Measurements from ENCODE around the gene NAXD.
A peak's percentile ranks its signal among the peaks of the same experiment; 100 is the strongest.
"Not testable (repeated sequence)": the region's sequence is repeated elsewhere in the genome, so short reads cannot be mapped to it uniquely, and the experiment has no call there.

Gene NAXD

DNA sequence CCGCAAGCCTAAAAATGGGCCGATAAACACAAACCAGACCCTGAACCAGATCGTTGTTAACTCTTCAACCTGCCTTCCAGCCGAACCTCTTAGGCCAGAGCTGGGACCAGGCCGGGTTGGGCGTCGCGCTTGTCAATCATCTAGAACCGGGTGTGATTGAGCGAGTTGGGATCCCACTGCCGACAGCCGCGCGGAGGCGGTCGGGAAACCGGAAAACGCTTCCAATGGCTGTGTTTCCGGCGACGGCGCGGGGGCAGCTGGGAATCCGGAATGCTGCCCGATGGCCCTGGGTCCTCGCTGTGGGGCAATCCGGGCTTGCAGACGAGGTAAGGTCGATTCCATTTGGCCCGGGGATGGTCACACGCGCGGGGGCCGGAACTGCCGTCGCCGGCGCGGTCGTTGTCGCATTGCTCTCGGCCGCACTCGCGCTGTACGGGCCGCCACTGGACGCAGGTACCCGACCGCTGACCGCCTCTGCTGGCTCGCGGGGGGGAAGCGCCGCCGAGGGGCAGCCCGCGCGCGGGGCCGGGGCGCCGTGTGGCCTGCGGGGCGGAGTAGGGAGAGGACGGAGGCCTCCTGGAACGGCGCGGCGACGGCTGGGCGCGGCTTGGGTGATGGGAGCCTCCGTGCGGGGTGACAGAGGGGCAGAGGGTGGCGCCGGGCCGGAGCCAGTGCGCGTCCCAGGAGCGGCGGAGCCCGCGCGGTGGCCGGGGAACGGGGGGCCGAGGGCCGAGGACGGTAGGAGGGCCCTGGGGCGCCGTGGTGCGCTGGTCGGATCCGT lies at the start of gene NAXD:
NAXD (plus strand) TSS at position 224 of the 781 bp plus-strand sequence; CDS start at position 281, 57 bp downstream.
- peak; percentile 56 for DNase-seq

DNA sequence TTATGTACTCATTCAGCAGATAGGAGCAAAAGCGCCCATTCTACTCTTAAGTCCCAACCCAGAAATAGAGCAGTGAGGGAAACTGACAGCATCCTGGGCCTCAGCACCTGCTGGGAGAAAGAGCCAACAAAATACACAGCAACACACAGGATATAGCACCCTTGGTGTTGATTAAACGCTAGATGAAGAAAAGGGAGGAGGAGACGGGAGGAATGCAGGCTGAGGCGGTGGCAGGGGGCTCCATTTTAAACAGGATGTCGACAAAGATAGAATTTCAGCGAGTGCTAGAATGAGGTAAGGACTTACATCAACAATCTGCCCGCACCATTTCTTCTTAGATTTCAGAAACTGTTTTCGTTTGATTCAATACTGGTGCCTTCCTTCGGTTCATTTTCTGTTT lies 49.2 kb upstream of the NAXD start:
- no peak for DNase-seq

DNA sequence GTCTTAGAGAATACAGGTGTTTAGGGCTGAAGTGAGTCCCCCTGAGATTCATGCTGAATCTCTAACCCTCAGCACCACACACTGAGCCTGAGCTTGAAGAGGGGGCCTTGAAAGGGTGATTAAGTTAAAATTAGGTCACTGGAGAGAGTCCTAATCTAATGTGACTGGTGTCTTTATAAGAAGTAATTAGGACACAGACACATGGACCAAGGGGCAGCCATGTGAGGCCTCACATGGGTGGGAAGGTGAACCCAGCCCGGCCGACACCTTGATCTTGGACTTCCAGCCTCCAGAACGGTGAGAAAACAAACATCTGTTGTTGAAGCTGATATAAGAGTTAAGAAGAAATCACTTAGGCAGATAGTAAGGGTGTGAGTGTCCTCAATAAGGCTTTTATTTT lies 46.7 kb upstream of the NAXD start:
- no peak for DNase-seq

GRCh38 chr13:110569962-110570361 lies 45.4 kb upstream of the NAXD start:
- not testable (repeated sequence) for DNase-seq

- DNase-seq: no peak
Observed at GRCh38 chr13:110570886-110571285, 44.5 kb upstream of the NAXD start.

- no peak for DNase-seq
Observed at GRCh38 chr13:110571896-110572777, 43.2 kb upstream of the NAXD start.

GRCh38 chr13:110572778-110573118 lies 42.6 kb upstream of the NAXD start:
- no peak for DNase-seq

- DNase-seq: no peak
Observed at GRCh38 chr13:110574161-110574560, 41.2 kb upstream of the NAXD start.

GRCh38 chr13:110575322-110576069 lies 39.8 kb upstream of the NAXD start:
- no peak for DNase-seq

DNA sequence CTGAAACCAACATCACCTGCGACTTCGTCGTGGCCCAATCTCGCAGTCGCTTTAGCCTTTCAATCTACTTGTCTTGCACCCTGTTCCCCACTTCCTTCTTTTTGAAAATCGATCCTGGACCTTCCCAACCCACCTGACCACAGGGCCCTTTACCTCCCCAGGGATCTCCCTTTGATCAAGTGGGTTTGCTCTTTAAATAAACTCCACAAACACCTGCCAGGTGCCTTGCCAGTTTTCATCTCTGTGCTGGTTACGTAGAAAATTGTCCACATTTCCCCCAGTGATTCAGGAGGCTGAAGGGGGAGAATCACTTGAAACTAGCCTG lies 39.3 kb upstream of the NAXD start:
- DNase-seq: no peak

DNA sequence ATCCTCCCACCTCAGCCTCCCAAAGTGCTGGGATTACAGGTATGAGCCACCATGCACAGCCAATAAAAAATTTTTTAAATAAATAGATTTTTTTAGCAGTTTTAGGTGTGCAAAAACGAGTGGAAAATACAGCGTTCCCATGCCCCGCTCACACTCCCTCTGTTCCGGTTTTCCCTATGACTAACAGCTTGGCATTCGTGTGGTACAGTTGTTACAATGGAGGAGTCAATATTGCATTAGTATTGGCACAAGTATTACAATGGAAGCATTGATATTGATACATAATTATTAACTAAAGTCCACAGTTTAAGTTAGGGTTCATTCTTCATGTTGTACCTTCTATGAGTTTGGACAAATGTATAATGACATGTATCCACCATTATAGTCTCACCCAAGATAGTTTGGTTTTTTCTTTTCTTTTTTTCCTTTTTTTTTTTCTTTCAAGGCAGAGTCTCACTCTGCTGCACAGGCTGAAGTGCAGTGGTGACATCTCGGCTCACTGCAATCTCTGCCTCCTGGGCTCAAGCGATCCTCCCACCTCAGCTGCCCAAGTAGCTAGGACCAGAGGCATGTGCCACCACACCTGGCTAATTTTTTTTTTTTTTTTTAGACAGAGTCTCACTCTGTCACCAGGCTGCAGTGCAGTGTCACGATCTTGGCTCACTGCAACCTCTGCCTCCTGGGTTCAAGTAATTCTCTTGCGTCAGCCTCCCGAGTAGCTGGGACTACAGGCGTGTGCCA lies 38.4 kb upstream of the NAXD start:
- no peak for DNase-seq

DNA sequence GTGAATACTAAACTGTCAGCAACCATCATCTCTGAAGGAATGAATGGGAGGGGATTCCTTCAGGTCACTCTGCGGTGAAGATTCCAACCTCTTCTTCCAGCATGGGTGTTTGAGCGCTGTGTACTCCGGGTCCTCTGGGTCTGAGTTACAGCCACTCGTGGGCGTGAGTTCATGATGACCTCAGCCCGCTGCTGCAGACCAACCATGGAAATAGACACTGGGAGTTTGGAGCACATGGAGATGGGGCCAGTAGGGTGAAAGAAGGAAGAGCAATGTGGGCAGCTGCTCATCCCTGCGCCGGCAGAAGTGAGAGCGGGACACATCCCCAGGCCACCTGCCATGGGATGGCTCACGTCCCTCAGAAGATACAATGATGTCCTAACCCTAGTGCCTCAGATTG lies 37.0 kb upstream of the NAXD start:
- DNase-seq: no peak

DNA sequence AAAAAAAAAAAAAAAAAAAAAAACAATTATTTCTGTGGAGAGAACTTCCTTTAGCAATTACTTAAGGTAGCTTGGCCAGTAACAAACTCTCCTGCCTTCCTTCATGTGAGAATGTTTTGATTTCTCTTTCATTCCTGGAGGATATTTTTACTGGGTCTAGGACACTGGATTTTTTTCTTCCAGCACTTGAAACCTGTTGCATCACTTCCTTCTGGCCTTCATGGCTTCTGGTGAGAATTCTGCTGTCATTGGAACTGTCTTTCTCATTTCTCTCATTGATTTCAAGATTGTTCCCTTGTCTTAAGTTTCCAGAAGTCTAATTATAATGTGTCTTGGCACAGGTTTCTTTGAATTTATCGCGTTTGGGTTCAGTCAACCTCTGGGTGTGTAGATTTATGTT lies 34.5 kb upstream of the NAXD start:
- DNase-seq: no peak

GRCh38 chr13:110581506-110582185 lies 33.7 kb upstream of the NAXD start:
- no peak for DNase-seq

DNA sequence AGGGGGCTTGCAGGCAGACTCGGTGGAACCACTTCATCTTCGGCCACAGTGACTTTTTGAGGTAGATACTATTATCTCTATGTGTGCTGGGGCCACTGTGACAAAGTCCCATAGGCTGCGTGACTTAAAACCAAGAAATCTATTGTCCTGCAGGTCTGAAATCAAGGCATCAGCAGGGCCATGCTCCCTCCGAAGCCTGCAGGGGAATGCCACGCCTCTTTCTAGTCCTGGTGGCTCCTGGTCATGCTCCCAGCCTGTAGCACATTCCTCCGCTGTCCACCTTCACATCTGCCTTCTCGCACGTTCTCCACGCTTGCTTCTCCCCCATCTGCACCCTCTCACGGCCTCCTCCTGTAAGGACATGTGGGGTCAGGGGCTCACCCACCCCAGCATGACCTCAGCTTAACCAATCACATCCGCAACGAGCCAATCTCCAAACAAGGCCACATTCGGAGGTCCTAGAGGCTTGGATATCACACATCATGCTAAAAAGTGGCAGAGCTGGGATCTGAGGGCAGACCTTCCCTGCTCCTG lies 32.9 kb upstream of the NAXD start:
- DNase-seq: no peak

- no peak for DNase-seq
Observed at GRCh38 chr13:110583178-110583865, 32.0 kb upstream of the NAXD start.

- DNase-seq: no peak
Observed at GRCh38 chr13:110589793-110590390, 25.5 kb upstream of the NAXD start.

DNA sequence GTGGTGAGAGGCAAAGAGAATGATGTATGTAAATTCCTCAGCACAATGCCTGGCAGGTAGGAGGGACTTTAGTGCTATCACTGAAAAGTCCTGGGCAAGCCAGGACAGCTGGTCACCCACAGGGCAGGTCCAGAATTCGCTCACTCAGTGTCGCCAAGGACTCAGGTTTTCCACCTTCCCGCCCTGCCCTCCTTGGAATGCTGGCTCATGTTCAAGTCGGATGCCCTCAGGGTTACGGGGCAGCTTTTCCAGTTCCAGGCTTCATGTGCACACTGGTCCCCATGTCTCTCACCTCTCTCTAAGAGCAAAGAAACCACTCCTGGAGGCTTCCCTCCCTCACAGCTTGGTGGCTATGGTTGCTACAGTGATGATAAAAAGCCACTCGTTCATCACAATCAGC lies 24.8 kb upstream of the NAXD start:
- no peak for DNase-seq

DNA sequence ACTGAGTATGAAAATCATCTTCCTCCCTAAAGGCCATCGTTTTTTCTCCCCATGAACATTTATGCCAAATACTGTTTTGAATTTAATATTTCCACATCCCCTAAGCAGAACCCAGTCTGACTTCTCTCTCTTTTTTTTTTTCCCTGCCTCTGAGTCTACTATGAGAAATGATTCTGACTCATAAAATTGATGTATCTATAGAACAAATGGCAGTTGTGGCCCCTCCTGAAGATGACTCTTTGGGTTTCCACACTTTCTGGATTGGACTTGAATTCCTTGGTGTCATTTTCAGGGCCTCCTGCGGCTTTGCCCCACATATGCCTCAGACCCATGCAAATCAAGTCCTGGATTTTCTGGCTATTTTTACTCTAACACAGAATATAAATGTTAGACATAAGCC lies 22.7 kb upstream of the NAXD start:
- DNase-seq: no peak

- DNase-seq: no peak
Observed at GRCh38 chr13:110593430-110594130, 21.8 kb upstream of the NAXD start.
